T-helper 9 cell (primary cell): Measurements from ENCODE around the gene PAX8.

Experiments
- DNase-seq: peaks from one replicate; pipeline ENCODE4 v3.0.0-alpha.2; 2020

PAX8 gene

DNA sequence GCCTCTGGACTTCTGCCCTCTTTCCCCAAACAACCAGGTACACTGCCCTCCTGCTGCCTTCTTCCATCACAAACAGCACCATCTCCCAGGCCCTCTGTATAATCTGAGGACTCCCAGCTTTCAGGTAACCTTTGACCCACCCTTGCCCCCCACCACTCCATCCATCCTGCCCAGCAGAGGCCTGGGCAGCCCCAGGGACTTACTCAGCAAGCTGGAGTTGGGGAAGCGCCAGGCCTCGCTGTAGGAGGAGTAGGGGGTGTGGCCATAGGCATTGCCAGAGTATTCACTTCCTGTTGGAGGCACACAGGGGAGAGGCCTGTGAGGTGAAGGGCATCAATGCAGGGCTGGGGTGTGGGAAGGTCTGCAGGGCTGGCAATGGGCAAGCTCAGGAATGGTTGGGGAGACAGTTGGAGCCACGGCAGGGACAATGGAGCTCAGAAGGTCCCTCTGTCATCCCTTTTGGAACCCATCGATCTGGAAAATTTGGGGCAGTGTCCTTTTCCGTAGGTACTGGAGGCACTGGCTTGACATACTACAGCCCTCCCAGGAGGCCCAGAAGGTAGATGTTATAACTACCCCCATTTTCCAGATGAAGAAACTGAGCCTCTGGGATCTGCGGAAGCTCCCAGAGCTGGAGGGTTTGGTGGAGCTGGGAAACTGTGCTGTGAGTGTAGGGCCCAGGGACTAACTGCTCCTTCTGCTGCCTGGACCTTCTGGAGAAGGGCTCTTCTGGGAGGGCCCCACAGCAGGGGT is 58.7 kb downstream of the PAX8 start:
- DNase-seq = no peak

DNA sequence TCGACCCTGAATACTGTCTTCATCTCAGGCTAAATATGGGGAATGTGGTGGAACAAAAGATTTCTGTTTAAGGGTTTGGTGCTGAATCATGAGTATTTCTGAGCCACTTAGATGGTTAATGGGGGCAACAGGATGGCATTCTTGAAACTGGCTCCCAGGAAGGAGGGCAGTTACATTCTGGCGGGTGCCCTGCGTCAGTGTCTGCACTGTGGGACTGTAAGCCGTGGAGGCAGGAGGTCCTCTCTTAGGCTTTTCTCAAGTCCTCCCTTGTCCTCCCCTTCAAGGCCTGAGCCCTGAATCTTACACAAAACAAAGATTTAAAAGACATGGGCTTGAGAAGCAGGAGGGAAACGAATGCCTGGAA is 59.2 kb downstream of the PAX8 start:
- no peak for DNase-seq

DNA sequence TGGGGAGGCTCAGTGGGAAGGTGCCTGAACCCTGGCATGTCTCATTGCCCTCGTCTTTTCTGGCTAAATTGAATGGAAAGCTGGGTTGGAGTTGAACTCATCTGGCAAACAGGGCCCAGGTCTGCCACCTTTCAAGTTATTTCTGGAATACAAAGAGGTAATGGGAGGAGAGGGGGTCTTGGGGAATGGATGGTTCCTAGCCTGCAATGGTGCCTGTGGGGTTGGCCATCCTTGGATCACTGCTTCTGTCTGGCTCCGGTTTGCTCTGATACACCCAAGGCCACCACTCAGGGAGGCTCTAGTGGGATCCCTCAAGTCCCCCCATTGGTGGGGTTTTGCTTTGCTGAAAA is 59.7 kb downstream of the PAX8 start:
- DNase-seq = no peak

DNA sequence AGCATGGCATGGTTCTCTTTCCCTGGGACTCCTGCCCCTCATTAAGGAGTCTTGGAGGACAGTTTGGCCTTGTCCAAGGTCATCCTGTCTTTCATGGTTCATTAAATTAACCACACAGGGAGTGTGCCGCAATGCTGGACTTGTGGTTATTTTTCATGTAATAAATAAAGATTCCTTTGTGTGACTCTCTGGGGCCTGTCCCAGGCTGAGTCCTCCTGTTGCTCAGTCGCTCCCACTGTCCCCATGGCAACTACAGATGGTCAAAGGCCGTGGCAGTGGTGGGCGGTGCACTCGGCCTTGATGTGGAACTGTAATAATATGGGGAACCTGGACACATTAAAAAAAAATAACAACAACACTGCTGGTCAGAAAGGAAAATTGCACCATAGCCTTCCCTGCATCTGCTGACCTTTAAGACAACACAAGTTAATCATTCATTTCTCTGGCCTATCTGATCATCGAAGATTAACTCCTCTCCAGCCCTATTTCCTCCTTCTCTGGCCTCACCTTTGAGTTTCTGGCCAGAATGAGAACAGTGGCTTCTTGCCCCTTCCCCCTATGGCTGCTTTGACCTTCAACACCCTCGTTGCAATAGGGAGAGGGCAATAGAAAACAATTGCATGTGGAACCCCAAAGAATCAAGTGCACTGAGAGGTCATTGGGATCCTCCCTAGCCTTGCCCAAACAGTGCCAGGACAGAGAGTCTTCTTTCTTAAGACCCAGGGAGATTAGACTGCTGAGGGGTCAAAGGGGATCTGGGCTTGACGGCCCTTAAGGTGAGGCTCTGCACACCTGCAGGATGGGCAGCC is 60.2 kb downstream of the PAX8 start:
- no peak for DNase-seq

DNA sequence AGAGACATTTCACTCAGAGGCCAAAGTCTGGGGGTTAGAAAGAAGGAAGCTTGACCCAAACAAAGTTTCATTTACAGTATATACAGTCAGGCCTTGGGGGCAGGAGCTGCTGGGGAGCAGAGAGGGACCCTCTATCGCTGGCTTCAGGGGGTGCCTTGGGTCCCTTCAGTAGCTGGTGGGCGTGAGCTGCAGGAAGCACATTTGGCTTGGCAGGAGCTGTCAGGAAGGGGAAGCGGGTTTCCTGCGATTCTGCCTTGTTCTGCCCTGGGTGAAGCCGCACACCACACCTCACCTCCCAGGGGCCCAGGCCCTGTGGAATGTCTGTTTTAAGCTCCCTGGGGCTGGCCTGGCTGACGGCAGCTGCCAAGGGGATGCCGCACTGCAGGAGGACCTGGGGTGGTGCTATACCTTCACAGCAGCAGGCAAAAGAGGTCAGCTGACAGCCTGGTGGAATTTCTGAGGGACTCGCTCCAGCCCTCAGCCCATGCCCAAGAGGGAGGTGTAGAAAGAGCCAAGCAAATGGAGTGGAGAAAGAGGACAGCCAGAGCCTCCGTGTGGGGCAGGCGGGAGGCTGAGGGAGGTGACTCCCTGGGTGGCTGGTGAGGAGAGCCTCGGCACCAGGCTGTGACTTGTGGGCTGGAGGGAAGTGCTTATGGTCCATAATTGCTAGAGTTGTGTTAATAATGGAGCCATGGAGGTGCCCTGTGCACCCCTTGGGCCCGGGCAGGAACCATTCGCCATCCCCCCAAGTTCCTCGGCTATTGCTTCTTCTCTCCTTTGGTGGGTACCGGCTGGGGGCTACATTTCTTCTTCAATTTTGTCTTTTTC is 61.1 kb downstream of the PAX8 start:
- no peak for DNase-seq

DNA sequence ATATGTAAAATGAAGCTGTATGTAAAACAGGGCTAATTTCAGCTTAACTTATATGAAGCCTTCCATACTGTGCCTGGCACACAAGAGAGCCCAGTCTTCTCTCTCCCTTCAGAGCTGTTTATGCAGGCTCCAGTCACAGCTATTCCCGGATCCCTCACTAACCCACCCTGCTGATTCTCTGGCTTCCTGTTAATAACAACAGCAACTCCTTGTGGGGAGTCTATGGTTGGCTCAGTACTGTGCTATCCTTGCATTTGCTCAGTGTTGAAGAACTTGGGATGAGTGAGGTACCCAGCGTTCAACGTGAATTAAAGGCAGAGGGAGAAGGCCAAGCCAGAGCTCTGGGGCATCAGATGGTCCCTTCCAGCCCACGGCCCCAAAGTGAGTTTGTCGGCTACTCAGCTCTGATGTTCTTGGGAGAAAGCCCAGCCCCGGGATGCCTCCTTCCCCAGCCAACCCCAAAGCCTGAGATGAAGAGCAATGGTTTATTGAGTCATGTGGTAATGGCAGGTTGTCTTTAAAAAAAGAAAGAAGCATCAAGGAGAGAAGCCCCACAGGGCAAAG is 61.7 kb downstream of the PAX8 start:
- DNase-seq = no peak

DNA sequence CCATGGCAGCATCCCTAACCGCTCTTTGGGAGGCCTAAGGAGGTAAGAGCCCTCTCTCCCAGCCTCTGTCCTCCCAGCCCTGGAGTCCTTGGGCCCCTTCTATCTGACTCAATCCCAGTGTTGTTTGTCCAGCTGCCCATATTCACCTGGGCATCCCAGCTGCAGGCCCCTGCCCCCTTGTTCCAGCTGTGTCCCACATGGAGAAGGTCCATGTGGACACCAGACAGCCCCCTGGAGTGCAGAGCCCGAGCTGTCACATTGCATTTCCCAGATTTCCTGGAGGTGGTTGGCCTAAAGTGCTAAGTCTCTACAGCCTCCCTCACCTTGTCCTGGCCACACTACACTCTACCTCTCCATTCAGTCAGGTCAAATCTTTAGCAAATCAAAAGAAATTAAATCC is 62.4 kb downstream of the PAX8 start:
- no peak for DNase-seq

DNA sequence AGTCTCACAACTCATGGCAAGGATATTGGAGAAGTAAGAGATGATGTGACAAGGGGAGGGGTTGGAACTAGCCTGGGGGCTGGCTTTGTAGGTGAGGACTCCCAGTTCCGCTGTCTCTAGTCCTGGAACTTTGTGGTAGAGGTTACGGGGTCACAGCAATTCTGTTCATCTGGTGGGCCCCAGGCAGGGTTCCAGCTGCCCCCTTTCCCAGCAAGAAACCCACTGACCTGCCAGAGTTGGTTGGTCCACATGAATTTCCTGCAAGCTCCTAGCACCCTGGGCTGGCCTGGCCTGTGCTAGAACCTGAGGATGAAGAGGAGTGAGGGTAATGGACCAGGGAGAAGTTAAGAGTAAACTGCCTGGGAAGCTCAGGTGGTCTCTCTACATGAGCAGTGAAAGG is 63.7 kb downstream of the PAX8 start:
- no peak for DNase-seq

DNA sequence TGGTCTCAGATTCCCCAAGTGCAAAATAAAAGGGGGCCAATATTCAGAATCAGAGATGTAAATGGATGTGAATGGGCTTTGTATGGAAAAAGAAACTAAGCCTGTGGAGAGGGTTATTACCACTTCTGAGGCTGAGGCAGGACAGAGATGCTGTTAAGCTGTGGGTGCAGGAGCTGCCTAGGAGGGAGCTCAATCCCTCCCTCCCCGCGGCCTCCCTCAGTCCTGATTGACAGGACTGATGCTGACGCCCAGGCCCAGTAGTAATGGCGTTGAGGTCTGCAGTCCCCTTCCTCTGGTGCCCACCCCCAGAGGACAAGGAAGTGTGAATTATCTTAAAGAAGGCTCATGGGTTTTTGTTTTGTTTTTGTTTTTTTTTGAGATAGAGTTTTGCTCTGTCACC is 64.6 kb downstream of the PAX8 start:
- no peak for DNase-seq

DNA sequence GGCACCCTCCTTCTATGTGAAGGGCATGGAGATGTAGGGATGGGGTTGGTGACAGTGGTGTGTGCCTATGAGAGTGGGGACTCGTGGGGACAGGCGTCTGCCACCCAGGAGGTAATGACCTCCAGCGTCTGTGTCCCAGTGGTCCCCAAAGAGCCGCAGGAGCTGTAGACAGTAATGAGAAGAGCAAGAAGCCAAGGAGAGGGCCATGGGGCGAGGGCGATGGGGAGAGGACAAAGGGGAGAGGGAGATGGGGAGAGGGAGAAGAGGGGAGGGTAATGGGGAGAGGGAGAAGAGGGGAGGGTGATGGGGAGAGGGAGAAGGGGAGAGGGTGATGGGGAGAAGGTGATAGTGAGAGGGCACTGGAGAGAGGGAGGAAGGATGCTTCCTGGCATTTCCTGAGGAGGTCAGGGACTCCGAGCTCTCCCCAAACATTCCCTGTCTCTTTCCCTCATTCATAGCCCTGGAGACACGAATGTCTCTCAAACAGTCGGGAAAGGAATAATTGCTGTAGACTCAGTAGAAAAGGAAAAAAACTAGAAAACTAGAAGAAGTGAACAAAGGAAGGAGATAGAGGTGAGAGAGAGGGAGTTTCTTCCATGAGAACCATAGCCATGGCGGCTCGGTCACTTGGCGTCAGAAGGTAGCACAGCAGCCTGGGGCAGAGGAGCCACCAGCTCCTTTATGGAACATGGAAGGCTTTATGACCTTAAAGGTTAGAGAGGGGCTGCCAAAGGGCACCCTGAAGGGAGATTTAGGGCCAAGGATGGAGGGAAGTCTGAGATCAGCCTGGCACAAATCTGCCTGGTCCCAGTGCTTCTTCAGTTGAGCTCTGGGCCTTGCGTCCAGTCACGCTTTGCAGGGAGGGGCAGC is 65.4 kb downstream of the PAX8 start:
- DNase-seq = no peak

DNA sequence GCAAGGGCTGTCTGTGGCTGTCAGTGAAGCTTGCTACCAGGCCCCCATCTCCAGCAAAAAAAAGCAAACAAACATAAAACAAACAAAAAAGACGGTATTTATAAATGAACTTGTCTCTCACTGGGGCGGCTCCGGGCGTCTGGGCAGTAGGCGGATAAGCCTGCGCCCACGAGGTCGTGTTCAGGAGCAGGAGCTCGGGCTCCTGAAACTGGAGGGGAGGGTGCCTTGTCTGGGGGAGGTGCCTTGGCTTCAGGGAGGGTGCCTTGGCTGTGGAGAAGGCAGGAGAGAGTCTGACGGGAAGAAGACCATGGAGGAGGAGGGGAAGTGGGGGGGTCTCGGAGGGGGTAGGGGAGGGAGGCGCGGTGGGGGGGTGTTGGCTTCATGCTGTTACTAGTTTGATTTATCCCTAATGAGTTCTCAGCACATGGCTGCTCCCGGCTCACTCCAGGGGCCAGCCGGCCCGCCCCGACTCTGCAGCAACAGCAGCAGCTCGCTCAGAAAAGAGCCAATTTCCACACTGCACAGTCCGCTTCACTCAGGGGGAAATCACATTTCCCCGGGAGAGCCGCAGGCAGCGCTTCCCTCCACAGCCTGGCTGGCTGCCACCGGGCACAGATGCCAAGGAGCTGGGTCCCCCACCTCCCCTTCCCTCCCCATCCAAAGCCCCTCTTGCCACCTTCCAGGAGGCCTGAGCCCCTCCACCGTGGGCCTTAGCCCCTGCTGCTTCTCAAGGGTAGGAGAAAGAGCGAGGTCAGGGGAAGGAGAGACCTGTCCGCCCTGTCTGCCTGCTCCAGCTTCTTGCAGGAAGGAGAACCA is 66.3 kb downstream of the PAX8 start:
- DNase-seq = no peak

DNA sequence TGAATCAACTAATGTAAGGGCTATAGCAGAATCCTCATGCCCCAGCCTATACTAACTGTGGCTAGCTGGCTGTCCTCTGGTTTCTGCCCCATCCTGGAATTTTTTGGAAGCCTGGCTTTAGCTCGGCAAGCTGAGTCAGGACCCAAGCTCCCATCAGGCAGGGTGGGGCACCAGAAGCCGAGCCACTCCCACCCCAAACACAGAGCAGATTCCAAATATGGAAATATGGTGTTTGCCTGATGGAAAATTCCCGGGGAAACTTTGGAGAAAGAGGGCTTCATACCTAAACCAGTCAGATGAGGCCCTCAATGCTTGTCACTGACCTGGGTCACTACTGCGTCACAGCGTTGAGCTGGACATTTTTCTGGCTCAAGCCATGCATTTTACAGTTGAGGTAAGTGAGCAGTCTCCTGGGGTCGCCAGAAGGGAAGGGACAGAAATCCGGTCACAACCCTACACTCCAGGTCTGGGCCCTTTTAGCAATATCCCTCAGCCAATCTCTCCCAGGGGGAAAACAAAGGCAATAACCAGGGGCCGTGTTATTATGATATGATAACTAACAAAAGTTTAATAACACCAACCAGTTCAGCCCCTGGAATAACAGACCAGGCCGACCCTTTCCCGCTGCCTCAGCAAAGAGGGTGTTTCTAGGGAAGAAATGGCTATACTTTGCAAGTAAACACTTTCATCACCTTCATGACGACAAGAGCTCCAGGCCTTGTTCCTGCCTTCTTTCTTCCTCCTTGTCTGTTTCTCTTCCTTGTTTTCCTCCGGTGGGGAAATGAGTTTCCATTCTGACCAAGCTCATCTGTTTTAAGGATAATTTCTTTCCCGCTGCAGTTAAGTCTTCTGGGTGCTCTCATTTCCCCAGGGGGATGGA is 67.3 kb downstream of the PAX8 start:
- DNase-seq = no peak

DNA sequence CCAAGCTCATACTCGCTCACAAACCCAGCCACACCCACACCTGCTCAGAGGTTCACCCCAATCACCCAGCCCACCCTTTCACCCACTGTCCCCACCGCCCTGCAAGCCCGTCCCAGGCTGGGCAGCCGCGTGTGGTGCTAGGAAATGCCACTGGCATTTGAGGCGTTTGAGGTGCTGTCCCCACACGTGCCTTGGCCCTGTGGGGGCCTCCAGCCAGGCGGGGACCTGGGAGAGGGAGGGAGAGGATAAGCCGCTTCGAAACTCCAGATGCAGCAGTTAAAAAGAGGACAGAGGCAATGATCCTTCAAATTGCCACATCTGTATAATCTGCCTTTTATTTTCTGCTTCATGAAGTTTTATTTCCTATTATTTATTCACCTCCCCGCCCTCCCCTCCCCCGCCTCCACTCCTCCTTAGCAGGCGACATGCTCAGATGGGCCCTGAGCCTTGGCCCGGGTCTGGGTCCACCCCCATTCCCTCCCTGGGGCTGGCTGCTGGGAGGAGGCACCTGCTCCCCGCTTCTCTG is 69.0 kb downstream of the PAX8 start:
- no peak for DNase-seq

DNA sequence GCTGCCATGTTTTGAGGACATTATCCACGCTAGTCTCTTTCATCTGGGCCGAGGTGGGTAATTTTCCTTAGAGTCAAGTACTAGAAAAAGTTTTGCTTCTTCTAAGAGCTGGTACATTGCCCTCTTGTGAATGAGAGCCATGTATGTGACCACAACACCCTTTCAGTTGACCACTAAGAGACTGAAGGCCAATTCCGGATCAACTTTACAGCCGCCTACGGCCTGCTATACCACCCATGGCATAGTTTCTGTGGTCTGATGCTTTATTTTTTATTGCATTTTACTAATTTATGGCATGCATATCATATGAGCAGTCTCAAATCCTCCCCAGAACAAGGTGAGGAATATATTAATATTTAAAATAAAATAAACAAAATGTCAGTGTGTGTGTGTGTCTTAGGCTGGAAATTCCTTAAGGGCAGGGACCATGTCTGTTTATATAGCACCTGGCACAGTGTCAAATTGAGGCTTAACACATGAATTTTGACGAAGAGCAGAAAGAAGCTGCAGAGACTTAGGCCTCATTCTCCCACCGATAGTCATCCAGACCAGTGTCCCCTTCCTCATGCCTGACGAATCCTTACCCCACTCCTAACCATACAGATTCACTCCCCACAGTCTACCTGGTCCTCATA is 69.6 kb downstream of the PAX8 start:
- DNase-seq = no peak

DNA sequence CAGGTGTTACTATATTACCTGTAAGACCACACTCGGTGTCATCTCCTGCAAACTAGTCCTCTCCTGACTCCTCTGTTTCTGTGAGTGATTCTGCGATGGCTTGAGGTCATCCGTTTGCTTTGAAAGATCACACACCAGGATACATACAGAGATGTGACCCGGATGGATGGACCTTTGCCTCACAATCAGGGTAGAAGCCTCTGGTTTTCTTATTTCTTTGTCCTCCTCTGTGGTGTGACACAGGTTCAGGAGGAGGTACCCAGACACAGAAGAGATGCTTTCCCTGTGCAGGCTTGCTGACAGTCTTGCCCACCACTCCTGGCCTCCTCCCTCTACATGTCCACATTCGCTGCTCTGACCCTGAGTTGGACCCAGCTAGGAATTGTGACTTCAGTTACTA is 70.3 kb downstream of the PAX8 start:
- no peak for DNase-seq

DNA sequence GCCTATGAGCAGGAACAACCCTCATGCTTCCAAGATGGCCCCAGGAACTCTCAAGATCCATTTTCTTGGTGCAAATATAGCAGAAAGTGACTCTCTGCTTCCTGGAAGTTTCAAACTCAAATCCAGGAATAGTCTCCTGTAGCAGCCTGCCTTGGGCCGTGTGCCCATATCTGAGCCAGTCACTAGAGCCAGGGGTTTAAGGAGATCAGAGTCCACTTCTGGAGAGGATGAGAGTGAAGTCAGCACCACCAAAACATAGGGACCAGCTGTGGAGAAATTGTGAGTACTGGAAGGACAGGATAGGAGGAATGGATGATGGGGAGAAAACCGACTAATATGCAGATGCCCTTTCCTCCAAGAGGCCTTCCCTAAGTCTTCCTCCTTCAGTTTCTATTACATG is 71.7 kb downstream of the PAX8 start:
- no peak for DNase-seq

DNA sequence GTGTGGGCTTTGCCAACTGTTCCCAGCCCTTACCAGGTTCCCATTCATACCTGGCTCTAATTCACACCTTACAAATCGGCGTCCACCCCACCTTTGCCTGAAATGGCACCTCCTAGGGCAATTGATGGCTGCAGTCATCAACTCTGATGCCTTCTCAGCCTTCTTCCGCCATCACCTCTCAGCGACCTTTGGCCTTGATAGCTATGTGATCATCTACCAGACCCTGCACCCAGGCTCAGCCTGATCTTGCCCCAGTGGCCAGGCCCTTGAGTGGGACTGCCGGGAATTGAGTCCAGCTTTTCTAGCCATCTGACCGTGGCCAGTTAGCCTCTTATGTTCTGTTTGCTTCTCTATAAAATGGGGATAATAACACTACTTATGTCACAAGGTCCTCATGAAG is 72.5 kb downstream of the PAX8 start:
- no peak for DNase-seq

DNA sequence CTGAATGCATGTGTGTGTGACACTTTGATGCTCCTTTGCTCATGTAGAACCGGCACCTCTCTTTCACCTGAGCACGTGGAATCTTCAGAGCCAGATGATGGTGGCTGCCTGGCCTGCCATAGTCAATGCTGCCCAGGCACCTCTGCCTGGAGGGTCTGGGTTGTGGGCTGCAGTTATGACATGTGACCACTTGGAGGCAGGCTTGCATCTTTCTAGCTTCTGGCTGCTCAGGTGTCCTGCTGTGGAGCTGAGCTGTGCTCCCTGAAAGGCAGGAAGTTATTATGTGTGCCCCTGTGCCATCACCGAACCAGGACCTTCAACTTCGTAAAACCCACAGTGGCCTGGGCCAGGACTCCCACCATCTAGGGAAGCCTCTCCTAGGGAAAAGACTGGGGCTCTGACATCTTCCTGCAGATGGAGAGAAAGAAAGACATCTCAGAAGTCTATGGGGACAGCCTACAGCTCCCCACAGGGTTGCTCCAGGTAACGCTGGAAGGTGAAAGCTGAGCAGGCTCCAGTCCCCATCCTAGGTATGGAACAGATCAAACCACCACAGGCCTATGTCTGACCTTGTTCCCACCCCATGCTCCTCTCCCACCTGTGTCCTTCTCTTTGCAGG is 74.7 kb downstream of the PAX8 start:
- peak; percentile 58 for DNase-seq

DNA sequence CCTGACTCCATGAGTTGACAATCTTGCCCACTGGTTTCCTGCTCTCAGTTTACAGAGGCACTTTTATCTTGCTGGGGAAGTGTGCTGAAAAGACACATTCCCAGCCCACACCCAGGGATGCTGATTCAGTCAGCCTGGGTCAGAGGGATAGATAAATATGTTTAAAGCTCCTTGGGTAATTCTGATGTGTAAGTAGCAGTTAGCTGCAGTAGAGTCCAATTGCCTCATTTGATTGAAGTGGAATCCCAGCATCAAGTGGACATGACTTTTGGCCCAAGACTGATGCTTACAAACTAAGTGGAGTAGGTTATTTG is 75.5 kb downstream of the PAX8 start:
- DNase-seq = no peak
